Peyer's patch (tissue), 4 donors: ENCODE data around the gene USB1.

Source experiments
- CTCF ChIP-seq, 6 experiments: fragments of 450-650 bp in 4 of 6; fragments of 200-600 bp in 2 of 6; sonication (generic) in 1 of 6; IDR thresholded peaks; one replicate each; pipeline ENCODE4 v1.5.1; 2017 to 2019; ENCODE audit warnings: antibody characterized with exemption in 6 of 6, mild to moderate bottlenecking in 3 of 6, moderate library complexity in 1 of 6
- POLR2A ChIP-seq, 2 donors: fragments of 450-650 bp; IDR thresholded peaks; one replicate each; pipeline ENCODE4 v1.5.1; 2017; ENCODE audit warnings: antibody characterized with exemption in 2 of 2, mild to moderate bottlenecking in 2 of 2, moderate library complexity in 2 of 2

- TF ChIP-seq CTCF (IDR thresholded peaks at IDR 0.05) = no peak
- no peak for TF ChIP-seq POLR2A (IDR thresholded peaks at IDR 0.05)
Observed at GRCh38 chr16:58002416-58002800, 1.2 kb downstream of the USB1 start.
